Measurements from ENCODE around the gene PLXNB1.
"Not testable (repeated sequence)": the region's sequence is repeated elsewhere in the genome, so short reads cannot be mapped to it uniquely, and the experiment has no call there.

PLXNB1 gene

DNA sequence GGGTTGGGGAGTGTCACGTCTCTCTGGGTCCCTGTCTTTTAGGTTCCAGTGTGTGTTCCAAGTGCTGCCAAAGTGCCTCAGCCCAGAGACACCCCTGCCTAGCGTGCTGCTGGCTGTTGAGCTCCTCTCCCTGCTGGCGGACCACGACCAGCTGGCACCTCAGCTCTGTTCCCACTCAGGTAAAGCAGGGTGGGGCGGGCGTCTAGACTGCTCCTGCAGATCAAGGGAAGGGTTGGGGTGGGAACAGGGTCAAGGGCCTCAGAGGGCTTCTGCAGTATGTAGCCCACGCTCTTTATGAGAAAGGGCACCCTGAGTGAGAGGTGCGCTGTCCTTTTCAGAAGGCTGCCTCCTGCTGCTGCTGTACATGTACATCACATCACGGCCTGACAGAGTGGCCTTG lies 33.8 kb upstream of the PLXNB1 start:
- DNase-seq: no peak

DNA sequence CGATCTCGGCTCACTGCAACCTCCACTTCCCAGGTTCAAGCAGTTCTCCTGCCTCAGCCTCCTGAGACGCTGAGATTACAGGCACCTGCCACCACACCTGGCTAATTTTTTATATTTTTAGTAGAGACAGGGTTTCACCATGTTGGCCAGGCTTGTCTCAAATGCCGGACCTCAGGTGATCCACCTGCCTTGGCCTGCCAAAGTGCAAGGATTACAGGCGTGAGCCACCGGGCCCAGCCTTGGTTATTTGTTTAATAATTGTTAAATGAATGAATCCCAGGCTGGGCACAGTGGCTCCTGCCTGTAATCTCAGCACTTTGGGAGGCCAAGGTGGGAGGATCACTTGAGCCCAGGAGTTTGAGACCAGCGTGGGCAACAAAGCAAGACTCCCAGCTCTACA lies 31.9 kb upstream of the PLXNB1 start:
- not testable (repeated sequence) for DNase-seq

DNA sequence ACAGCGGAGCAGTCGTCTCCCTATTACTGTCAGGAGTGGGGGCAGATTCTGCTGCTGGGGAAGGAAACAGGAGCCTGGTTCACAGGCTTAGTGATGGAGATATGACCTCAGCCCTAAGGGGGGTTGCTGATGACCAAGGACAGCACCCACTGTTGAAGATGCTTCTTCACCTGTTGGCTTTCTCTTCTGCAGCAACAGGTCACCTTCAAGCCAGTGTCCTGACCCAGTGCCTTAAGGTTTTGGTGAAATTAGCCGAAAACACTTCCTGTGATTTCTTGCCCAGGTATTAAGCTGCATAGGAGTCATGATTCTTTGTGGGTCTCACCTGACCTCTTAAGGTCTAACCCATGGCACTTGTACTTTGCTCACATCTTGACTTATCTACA lies 30.6 kb upstream of the PLXNB1 start:
- no peak for DNase-seq

DNA sequence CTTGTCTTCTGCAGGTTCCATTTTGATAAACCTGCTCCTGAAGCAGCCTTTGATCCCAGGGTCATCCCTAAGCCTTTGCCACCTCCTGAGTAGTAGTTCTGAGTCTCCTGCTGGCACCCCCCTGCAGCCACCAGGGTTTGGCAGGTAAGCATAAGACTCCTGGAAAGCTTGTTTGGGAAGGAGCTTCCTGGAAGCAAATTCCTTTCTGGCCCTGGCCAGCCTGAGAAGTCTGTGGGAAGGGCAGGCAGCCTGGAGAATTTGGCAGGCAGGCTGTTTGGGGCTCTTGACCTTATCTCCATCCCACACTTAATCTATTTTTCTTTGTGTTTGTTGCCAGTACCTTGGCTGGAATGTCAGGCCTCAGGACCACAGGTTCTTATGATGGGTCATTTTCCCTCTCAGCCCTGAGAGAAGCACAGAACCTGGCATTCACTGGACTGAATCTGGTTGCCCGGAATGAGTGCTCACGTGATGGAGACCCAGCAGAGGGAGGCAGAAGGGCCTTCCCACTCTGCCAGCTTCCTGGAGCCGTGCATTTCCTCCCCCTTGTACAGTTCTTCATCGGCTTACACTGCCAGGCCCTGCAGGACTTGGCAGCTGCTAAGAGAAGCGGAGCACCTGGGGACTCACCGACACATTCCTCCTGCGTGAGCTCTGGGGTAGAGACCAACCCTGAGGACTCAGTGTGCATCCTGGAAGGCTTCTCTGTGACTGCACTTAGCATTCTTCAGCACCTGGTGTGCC lies 30.1 kb upstream of the PLXNB1 start:
- no peak for DNase-seq

DNA sequence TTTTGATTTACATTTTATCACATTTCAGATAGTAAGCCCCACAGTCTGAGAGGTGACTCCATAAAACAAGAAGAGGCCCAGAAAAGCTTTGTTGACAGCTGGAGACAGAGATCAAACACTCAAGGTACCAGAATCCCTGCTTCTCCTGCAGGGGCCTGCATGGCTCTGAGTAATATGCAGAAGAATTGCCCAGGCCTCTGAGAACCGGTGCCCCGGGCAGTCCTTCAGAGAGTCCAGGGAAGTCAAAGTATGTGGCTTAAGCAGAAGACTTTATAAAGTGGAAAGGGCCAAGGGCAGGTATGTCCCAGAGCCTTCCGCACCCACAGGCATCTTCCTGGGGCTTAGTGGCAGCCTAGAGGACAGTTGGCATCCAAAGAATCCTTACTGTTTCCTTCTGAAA lies 29.4 kb upstream of the PLXNB1 start:
- no peak for DNase-seq

DNA sequence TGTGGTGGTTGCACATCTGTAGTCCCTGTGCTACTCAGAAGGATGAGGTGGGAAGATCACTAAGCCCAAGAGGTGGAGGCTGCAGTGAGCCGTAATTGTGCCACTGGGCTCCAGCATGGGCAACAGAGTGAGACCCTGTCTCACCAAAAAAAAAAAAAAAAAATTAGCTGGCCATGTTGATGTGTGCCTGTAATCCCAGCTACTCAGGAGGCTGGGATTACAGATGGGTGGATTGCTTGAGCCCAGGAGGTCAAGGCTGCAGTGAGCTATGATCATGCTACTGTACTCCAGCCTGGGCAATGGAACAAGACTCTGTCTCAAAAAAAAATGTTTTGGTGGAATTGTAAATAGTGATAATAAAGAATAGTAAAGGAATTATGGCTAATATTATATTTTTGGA lies 26.6 kb upstream of the PLXNB1 start:
- DNase-seq: no peak

DNA sequence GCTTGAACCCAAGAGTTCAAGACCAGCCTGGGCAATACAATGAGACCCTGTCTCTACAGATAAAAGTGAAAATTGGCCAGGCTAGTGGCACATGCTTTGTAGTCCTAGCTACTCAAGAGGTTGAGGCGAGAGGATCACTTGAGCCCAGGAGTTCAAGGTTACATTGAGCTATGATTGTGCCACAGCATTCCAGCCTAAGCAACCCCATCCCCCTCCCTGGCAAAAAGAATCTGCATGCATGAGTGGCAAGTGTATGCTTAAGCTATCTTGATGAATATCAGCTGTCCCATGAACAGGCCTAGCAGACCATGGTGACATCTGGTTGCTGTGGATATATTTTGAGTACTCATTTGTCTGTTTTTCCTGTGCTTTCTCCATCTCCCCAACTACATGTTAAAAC lies 21.4 kb upstream of the PLXNB1 start:
- DNase-seq: no peak

DNA sequence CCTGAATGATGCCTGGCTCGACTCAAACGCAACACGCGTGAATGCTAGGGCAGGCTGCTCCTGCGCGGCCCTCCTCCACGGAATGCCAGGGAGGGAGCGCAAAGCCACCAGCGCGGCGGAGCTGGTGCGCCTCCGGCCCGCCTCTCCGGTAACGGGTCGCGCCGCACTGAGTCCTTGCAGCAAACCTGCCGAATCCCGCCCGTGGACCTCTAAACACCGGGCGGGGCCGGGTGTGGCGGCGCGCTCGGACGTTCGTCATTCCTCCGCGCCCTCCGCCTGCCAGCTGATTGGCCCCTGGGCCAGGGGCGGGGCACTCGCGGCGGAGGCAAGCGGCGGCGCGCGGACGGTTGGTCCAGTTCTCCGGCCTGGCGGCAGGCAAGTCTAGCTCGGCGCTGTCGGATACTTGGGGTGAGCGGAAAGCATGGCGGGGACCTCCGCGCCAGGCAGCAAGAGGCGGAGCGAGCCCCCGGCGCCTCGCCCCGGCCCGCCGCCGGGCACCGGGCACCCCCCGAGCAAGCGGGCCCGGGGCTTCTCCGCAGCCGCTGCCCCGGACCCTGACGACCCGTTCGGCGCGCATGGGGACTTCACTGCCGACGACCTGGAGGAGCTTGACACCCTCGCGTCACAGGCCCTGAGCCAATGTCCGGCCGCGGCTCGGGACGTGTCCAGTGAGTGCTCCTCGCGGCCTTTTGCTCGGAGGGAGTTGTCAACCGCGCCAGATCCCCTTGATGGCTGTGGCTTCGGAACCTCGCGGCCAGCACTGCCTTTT lies 16.7 kb upstream of the PLXNB1 start, which contains the start of gene ATRIP:
Gene ATRIP (plus strand): TSS at position 313 of the 769 bp plus-strand sequence. CDS start 109 bp downstream, at position 422.
- DNase-seq: peak; percentile 91

DNA sequence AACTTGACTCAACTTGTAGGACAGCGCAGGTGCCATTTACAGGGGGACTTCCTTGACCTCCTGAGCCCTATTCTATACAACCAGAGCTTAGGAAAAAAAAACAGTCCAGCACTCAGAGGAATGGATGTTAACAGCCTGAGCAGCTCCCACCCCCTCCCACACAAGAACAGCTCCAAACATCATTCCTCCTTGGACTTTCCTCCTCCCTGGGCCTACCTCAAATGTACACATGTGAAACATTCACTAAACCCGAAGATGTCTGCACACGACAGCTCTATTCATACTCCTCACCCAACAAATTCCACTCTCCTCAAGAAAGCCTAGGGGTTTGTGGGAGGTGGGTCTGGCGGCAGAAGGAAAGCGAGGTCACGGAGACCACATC lies 16.1 kb upstream of the PLXNB1 start:
- DNase-seq: no peak

DNA sequence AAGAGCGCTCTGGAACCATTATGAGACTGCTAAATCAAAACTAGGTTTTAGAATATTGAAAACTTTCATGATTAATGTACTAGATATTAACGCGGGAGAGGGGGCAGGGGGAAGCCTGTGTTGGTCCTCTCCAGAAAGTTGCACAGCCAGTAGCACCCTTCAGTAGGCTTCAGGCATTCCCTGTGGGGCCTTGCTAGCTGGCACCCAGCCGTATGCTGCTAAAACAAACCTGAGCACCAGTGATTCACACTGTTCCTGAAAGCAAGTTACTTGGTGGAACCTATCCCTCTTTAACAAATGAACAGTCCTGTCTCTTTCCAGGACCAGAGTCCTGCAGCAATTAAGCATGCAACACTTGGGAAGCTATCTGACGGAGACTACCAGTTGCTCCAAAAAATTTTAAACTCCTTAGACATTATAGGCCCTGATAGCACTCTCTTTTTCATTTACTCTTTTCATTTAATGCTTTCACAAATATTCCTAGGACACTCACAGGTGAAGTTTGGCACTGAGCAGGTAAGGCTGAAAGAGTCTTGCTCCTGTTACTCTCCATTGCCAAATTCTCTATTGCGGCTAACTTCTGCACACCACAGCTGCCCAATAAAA lies 15.5 kb upstream of the PLXNB1 start:
- DNase-seq: no peak

DNA sequence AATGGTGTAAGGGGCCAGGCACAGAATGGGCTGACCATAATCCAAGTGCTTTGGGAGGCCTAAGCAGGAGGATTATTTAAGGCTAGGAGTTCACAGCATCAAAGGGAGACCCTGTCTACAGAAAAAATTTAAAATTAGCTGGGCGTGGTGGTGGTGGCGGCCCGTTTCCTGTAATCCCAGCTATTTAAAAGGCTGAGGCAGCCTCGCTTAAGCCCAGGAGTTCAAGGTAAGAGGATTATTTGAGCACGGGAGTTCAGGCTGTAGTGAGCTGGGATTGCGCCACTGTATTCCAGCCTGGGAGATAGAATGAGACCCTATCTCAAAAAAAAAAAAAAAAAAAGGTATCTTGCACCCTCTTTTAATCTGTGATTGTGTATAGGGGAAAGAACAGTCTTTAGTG lies 12.1 kb upstream of the PLXNB1 start:
- DNase-seq: no peak

DNA sequence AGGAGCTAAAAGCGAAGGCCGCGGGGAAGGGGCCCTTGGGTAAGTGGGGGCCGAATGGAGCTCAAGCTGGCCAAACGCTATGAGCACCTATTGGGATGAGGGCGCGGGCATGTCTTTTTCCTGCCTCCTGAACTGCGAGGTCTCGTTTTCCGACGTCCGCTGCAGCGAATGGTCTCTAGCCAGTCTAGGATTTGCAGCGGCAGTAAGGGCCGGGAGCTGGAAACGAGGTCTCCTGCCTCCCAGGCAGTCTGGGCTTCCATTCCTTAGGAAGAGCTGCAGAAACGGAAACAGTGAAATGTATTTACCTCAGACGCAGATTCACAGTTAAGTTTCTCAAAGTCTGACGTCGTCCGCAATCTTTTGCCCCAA lies 10.7 kb upstream of the PLXNB1 start:
- no peak for DNase-seq

DNA sequence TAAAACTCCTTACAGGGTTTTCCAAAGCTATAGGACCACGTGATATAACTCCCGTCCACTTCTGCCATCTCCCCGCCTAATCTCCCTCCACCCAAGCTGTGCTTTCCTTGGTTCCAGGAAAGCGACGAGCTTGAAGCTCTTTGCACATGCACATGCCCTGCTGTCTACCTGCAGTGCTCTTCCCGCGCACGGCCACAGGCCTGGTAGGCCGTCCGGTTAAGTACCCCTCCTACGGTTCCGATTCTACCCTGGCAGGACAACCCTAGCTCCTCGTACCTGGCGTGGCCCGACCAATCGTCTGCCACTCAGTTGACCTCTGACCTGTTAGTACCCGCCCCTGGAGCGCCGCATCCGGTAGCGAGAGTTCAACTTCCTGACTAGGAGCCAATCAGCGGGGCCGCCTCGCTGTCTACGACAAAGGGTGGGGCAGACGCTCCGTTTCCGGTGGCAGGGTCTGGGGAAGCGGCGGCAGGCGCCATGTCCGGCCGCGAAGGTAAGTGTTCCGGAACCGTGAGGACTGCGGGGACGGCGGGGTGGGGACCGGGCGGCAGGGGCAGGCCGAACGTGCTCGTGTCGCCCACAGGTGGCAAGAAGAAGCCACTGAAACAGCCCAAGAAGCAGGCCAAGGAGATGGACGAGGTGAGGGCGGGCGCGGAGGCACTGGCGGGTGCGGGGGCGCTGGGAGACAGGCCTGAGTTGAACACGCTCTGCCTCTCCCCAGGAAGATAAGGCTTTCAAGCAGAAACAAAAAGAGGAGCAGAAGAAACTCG lies 10.1 kb upstream of the PLXNB1 start, which contains the start of the genes CCDC51 and TMA7:
Gene CCDC51 (minus strand): TSS at position 300 of the 770 bp plus-strand sequence. CDS start 4,991 bp downstream, outside the sequence.
Gene TMA7 (plus strand): TSS at position 438 of the 770 bp plus-strand sequence. CDS start 40 bp downstream, at position 478.
- DNase-seq: peak; percentile 99

DNA sequence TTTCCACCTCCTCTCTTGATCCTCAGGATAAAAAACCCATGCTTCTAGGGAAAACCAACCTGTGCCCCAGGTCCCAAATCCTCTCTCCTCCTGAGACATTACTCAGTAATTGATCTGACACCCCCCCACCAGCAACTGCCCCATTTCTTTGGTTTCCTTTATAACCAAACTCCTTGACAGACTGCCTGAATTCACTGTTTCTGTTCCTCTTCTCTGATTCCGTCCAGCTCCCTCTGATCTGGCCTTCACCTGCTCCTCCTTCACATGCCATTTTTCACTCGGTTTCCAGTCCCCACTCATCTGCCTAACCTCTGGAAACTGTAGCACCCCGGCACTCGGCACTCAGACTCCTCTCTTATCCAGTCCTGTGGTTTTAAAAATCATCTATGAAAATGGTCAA lies 7.9 kb upstream of the PLXNB1 start:
- DNase-seq: no peak

DNA sequence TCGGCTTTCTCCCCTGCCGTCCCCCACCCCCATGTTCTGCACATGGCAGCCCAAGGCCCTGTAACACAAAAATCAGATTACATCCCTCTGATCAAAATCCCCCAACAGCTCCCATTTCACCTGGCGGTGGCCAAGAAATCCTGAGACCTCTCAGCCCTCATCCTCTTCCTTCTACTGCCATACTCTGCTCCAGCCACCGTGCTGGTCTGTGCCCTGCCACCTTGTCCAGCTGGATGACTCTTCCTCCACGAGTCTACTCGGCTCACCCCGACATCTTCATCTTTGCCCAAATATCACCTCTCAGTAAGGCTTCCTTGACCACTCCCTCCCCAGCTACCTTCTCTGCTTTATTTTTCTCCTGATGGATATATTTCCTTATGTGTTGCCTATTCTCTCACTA lies 7.0 kb upstream of the PLXNB1 start:
- no peak for DNase-seq

DNA sequence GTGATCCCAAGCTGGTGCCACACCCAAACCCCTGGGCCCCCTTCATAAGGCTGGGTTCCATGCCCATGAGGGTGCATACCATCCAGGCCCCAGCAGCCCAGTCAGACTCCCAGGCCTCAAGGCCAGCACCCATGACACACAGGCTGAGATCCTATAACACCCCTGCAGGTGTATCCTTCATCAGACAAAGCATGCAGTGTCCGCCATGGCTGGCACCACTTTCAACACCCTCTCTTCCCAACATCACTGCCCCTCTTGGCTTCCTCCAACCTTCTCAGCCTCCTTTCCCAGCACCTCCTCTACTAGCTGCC lies 6.5 kb upstream of the PLXNB1 start:
- no peak for DNase-seq

DNA sequence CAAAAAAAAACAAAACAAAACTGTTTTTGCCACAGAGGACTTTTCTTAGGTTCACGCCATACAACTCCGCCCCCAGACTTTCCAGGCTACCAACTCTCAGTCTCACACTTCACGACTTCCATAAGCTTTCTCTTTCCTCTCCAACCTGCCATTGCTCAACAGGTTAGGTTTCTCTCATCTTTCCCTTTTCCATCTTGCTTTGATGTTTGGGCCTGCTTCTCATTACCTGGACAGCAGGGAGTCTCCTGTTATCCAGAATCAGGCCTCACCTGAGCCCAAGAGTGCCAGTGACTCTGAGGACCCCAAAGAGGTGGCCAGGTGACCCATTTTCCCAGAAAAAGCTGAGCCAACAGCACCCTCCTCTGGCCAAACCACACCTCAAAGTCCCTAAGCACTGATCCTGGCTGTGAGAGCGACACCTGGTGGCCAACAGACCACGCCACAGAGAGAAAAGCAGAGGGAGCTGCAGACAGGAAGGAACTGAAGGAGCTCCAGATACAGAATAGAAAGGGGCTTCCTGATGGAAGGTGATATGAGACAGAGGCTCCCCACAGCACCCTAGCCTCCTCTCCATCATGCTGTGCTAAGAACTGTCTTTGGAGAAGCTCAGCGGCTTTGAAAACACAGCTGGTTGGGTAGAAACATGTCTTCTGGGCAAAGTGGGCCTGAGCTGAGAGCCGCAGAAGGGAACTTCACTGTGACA lies 6.0 kb upstream of the PLXNB1 start:
- DNase-seq: peak; percentile 89

DNA sequence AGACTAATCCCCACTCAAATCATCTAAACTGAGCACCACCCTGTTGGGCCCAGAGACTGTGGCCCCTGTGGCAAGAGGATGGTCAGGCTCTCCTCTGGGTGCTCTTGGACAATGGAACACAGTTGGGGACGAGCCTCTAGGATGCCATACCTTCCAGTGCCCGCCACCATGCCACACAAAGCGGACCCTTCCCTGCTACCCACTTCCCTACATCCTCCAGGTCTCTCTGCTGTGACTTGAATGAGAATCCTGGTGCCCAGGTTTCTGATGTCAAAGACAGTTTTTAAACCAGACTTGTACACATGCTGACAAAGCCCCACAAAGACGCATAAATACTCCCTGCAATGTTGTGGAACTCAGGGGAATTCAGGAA lies 5.3 kb upstream of the PLXNB1 start:
- no peak for DNase-seq

DNA sequence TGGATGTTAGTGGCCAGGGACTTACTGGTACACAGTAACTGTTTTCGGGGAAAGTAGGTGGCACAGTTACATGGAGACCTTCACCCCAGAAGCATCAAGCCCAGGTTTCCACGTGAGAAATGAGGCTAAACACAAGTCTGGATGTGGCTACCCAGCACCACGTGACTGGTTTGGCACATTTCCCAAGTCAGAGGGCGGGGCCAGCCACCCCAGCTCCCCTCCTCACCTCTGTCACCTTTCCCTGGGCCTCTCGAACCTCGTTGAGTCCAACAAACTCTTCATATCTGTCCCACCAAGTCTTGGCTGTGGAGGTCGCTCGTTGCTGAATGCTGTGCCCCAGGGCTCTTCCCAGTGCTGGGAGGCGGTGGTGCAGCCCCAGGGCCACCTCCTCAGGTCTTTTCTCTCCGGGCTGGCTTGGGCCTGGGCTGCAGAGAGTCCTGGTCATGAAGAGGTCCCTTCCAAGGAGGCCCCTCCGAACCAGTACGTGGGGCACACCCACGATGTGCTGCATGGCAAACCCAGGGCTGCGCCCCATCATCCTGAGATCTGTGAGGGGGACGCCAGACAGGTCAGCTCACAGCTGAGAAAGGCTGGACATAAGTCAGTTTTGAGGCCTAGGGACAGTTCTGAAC lies 4.8 kb upstream of the PLXNB1 start:
- DNase-seq: peak; percentile 25

DNA sequence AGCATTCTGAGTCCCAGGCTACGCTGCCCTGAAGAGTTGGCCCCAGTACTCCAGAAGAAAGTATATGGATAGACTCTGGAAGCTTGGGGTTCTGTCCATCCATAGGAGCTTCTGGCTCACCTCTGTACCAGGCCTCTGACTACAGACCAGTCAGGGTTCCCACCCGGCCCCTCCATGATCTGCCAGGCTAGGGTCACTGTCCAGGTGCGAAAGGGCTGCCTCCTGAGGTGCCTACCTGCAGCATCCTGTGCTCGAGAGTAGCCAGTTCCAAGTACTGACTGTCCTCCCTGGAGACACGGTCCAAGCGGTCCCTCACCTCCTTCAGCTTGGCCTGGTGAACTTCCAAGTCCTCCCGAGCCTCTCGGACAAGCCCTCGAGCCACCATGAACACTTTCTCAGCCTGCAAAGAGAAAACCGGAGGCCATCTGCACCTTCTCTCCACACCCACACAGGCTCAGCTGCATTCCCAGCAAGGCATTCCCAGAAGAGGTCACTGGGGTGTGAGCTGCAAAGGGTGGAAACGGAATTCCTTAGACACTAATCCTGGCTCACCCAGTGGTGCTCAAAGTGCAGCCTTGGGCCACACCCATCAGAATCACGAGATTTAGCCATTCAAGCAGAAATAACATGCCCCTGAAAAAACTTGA lies 3.7 kb upstream of the PLXNB1 start:
- no peak for DNase-seq

Data from activated CD4-positive, alpha-beta T cell treated with anti-CD3 and anti-CD28 coated beads for 48 hours (primary cell).